A549 (cell line): ENCODE data around the gene FEM1C. TPM values are rescaled to one million over a fixed set of nuclear protein-coding genes. Genes with fewer than 3 reads are reported as not detected.

Experiments used
- ATAC-seq, 2 experiments: fragments of 200-7000 bp in 1 of 2; fragments of >200 bp in 1 of 2; cut with Nextera tagmentation in 1 of 2; cut with Tn5 transposase in 1 of 2; 3 replicates each; pipeline versions ENCODE4 v1.8.0 to v1.9.1; 2018 to 2020; ENCODE audit warnings: mild to moderate bottlenecking in 1 of 2, moderate library complexity in 1 of 2
- CTCF ChIA-PET: fragments of 300-600 bp; sonication (Branson Sonifier 250); formaldehyde crosslinking; extraction: SDS; loops from one replicate; lab custom pipeline; 2021; ENCODE audit warnings: antibody characterized with exemption, inconsistent platforms; lab: Yijun Ruan, JAX
- POLR2A ChIA-PET: fragments of 350-600 bp; formaldehyde crosslinking; extraction: SDS; loops from one replicate; lab custom pipeline; 2021; ENCODE audit warnings: antibody characterized with exemption, inconsistent platforms; lab: Yijun Ruan, JAX
- DNase-seq, 2 experiments: peaks; one replicate each; pipeline versions ENCODE4 v3.0.0 to v3.0.0-alpha.2; 2011 to 2016; ENCODE audit warnings: low read depth in 1 of 2, low spot score in 1 of 2
- FAIRE-seq: peaks from 2 replicates; lab custom pipeline; 2011; peaks lifted over from hg19 to GRCh38; lab: Jason Lieb, UNC
- H3K27ac ChIP-seq, 2 experiments: fragments of >200 bp; sonication (Bioruptor Twin); formaldehyde crosslinking; 3 replicates each; pipeline ENCODE4 v1.5.1; 2016 to 2017
- H3K4me1 ChIP-seq: fragments of >200 bp; sonication (Bioruptor Twin); formaldehyde crosslinking; 3 replicates; pipeline ENCODE4 v1.6.1; 2016
- H3K4me2 ChIP-seq: fragments of >200 bp; sonication (Bioruptor Twin); formaldehyde crosslinking; 3 replicates; pipeline ENCODE4 v1.6.1; 2016
- H3K4me3 ChIP-seq: fragments of >200 bp; sonication (Bioruptor Twin); formaldehyde crosslinking; 3 replicates; pipeline ENCODE4 v1.5.1; 2016
- H3K9me3 ChIP-seq: fragments of >200 bp; sonication (Bioruptor Twin); formaldehyde crosslinking; 3 replicates; pipeline ENCODE4 v1.6.1; 2016
- ATOH8 ChIP-seq: fragments of 250-450 bp; sonication (Bioruptor Pico); IDR thresholded peaks from 2 replicates; pipeline ENCODE4 v1.5.0; 2020; ENCODE audit warnings: low read depth, mild to moderate bottlenecking, moderate library complexity
- BCL3 ChIP-seq: fragments of >200 bp; sonication (Bioruptor Twin); formaldehyde crosslinking; IDR thresholded peaks from 3 replicates; pipeline ENCODE4 v1.6.1; 2016
- BHLHE40 ChIP-seq: IDR thresholded peaks from 2 replicates; pipeline ENCODE4 v1.6.1; 2012; ENCODE audit warnings: low read depth, low read length, inconsistent platforms
- CBX2 ChIP-seq: fragments of 200-600 bp; sonication (generic); IDR thresholded peaks from 2 replicates; pipeline ENCODE4 v1.6.1; 2016; ENCODE audit warnings: low read depth, mild to moderate bottlenecking, borderline replicate concordance
- CEBPB ChIP-seq, 2 experiments: fragments of >200 bp in 1 of 2; sonication (Bioruptor Twin) in 1 of 2; formaldehyde crosslinking in 1 of 2; IDR thresholded peaks; 2 replicates each; pipeline ENCODE4 v1.6.1; 2012 to 2016
- E2F6 ChIP-seq: IDR thresholded peaks from 2 replicates; pipeline ENCODE4 v1.6.1; 2012; ENCODE audit warnings: low read depth, borderline replicate concordance
- EHMT2 ChIP-seq: fragments of 200-600 bp; sonication (generic); IDR thresholded peaks from 2 replicates; pipeline ENCODE4 v1.6.1; 2016; ENCODE audit warnings: antibody characterized with exemption, low read depth, mild to moderate bottlenecking, moderate library complexity
- EP300 ChIP-seq, 2 experiments: fragments of >200 bp; sonication (Bioruptor Twin); formaldehyde crosslinking; IDR thresholded peaks; 2 replicates in 1 of 2; 3 replicates in 1 of 2; pipeline ENCODE4 v1.6.1; 2016 to 2017
- FOSB ChIP-seq: fragments of 250-450 bp; sonication (Bioruptor Pico); IDR thresholded peaks from 2 replicates; pipeline ENCODE4 v1.5.0; 2020; ENCODE audit warnings: mild to moderate bottlenecking, moderate library complexity
- FOSL2 ChIP-seq, 2 experiments: fragments of 450-650 bp in 1 of 2; fragments of >200 bp in 1 of 2; sonication (Bioruptor Twin) in 1 of 2; formaldehyde crosslinking; IDR thresholded peaks; 2 replicates each; pipeline versions ENCODE4 v1.5.0 to v1.6.1; 2016 to 2020; ENCODE audit warnings: mild to moderate bottlenecking in 1 of 2, moderate library complexity in 1 of 2
- FOXS1 ChIP-seq: fragments of 250-450 bp; sonication (Bioruptor Pico); IDR thresholded peaks from 2 replicates; pipeline ENCODE4 v1.5.0; 2020; ENCODE audit warnings: mild to moderate bottlenecking, moderate library complexity
- GATA3 ChIP-seq: IDR thresholded peaks from 2 replicates; pipeline ENCODE4 v1.6.1; 2012; ENCODE audit warnings: borderline replicate concordance
- HES2 ChIP-seq: fragments of >200 bp; sonication (Bioruptor Twin); formaldehyde crosslinking; IDR thresholded peaks from 2 replicates; pipeline ENCODE4 v1.6.1; 2016
- HMGXB4 ChIP-seq: fragments of 250-450 bp; sonication (Bioruptor Pico); IDR thresholded peaks from 2 replicates; pipeline ENCODE4 v1.5.0; 2021; ENCODE audit warnings: mild to moderate bottlenecking, moderate library complexity, borderline replicate concordance
- HOXB13 ChIP-seq: fragments of 250-450 bp; sonication (Bioruptor Pico); IDR thresholded peaks from 2 replicates; pipeline ENCODE4 v1.5.0; 2020; ENCODE audit warnings: low read depth, mild to moderate bottlenecking, moderate library complexity
- JUNB ChIP-seq: fragments of >200 bp; sonication (Bioruptor Twin); formaldehyde crosslinking; IDR thresholded peaks from 2 replicates; pipeline ENCODE4 v1.6.1; 2016
- KDM1A ChIP-seq: fragments of 200-600 bp; sonication (generic); IDR thresholded peaks from 2 replicates; pipeline ENCODE4 v1.6.1; 2016; ENCODE audit warnings: low read depth, mild to moderate bottlenecking
- MYC ChIP-seq: IDR thresholded peaks from 2 replicates; pipeline ENCODE4 v1.6.1; 2012; ENCODE audit warnings: mild to moderate bottlenecking, inconsistent platforms, low read length, improper control_type of control experiment, borderline replicate concordance
- NR3C1 ChIP-seq: fragments of >200 bp; sonication (Bioruptor Twin); formaldehyde crosslinking; IDR thresholded peaks from 3 replicates; pipeline ENCODE4 v1.6.1; 2017
- PBX3 ChIP-seq: IDR thresholded peaks from 2 replicates; pipeline ENCODE4 v1.6.1; 2012
- RARB ChIP-seq: fragments of 250-450 bp; sonication (Bioruptor Pico); IDR thresholded peaks from 2 replicates; pipeline ENCODE4 v1.8.0; 2021; ENCODE audit warnings: mild to moderate bottlenecking, moderate library complexity
- RCOR1 ChIP-seq: fragments of 150-350 bp; IDR thresholded peaks from 2 replicates; pipeline ENCODE4 v1.6.1; 2014; ENCODE audit warnings: antibody characterized with exemption, low read length, low read depth
- REST ChIP-seq: fragments of 200-600 bp; sonication (generic); IDR thresholded peaks from 2 replicates; pipeline ENCODE4 v1.6.1; 2016; ENCODE audit warnings: antibody characterized with exemption, mild to moderate bottlenecking, moderate library complexity
- RNF2 ChIP-seq: fragments of 200-600 bp; sonication (generic); IDR thresholded peaks from 2 replicates; pipeline ENCODE4 v1.6.1; 2016; ENCODE audit warnings: low read depth, mild to moderate bottlenecking, antibody characterized with exemption, moderate library complexity, borderline replicate concordance
- TFCP2L1 ChIP-seq: fragments of 250-450 bp; sonication (Bioruptor Pico); IDR thresholded peaks from 2 replicates; pipeline ENCODE4 v1.5.0; 2021; ENCODE audit warnings: mild to moderate bottlenecking
- ZFP36 ChIP-seq: fragments of 450-650 bp; IDR thresholded peaks from 2 replicates; pipeline ENCODE4 v1.6.1; 2014; ENCODE audit warnings: borderline replicate concordance; ENCODE audit not compliant: partially characterized antibody
- WGBS: methylation state at CpG from one replicate; pipeline ENCODE4 v1.1.6; 2017; ENCODE audit errors: missing lambda C conversion rate; 5-methylcytosine and 5-hydroxymethylcytosine counted together
- polyA plus RNA-seq, 4 experiments: library from polyadenylated mRNA; depleted of rRNA in 3 of 4; stranded (reverse); fragments of >200 nt; fragmentation: RNase III in 1 of 4; extraction: RNeasy Plus Mini Kit Qiagen cat#74134 plus additional on column Dnase treatment in 1 of 4; gene quantifications; 2 replicates in 3 of 4; 3 replicates in 1 of 4; pipeline ENCODE4 v1.2.3, GENCODE V29; 2011 to 2017

The FEM1C gene
- polyA plus RNA-seq, 2 of the 4 experiments (the other 2 are of a cell fraction): 6.3 to 8.4 TPM

GRCh38 chr5:115541611-115542010 lies 3.0 kb downstream of the FEM1C start:
- Histone ChIP-seq H3K4me3 (peak overlapping the region; percentile 82), H3K9me3 (peaks cover 9% of the 10 kb centered on the region; the same call in 1 of the 3 replicates), H3K27ac (no peak overlapping the region), H3K4me2 (peak overlapping the region; percentile 77), H3K4me1 (peaks cover 30% of the 10 kb centered on the region; the same call in 2 of the 3 replicates)
- DNase-seq (no peak), ATAC-seq (no peak), FAIRE-seq (no peak)
- TF ChIP-seq RCOR1: no peak
- no peak for TF ChIP-seq RARB
- no peak for TF ChIP-seq MYC
- no peak for TF ChIP-seq JUNB
- TF ChIP-seq FOXS1 (CRISPR knock-in tag): no peak
- no peak for TF ChIP-seq FOSL2 (IDR thresholded peaks at IDR 0.05)
- no peak for TF ChIP-seq FOSL2 (CRISPR knock-in tag; IDR thresholded peaks at IDR 0.05)
- no peak for TF ChIP-seq CEBPB (IDR thresholded peaks at IDR 0.05)
- TF ChIP-seq ATOH8 (CRISPR knock-in tag): no peak
- TF ChIP-seq NR3C1: no peak
- no peak for TF ChIP-seq GATA3
- CTCF ChIA-PET: no interaction called here
- 42% methylated on average over 2 of the region's 2 CpGs for WGBS
- POLR2A ChIA-PET: no interaction called here

GRCh38 chr5:115535479-115536035 lies 9.0 kb downstream of the FEM1C start:
- no peak overlapping the region for H3K27ac ChIP-seq
- 92% methylated on average over 3 of the region's 3 CpGs for WGBS
- H3K4me3 ChIP-seq: no peak overlapping the region
- peaks cover 24% of the 10 kb centered on the region for H3K4me1 ChIP-seq
- POLR2A ChIA-PET: no interaction called here
- no peaks in the 10 kb centered on the region for H3K9me3 ChIP-seq
- no peak overlapping the region for H3K4me2 ChIP-seq
- DNase-seq (no peak), ATAC-seq (no peak), FAIRE-seq (no peak)
- CTCF ChIA-PET: interaction anchor here (1.0 kb wide), 1 partner anchor 11 kb away, joined by 3 read pairs; no protein-coding TSS in a partner anchor
- no peak for TF ChIP-seq BCL3
- no peak for TF ChIP-seq EHMT2
- no peak for TF ChIP-seq ATOH8 (CRISPR knock-in tag)
- no peak for TF ChIP-seq HMGXB4 (CRISPR knock-in tag)
- TF ChIP-seq BHLHE40: no peak
- TF ChIP-seq ZFP36: no peak
- TF ChIP-seq CBX2: no peak
- TF ChIP-seq HOXB13 (CRISPR knock-in tag): no peak
- TF ChIP-seq HES2: no peak
- TF ChIP-seq NR3C1: no peak
- no peak for TF ChIP-seq E2F6
- TF ChIP-seq RNF2: no peak
- TF ChIP-seq EP300 (IDR thresholded peaks at IDR 0.05): no peak
- no peak for TF ChIP-seq KDM1A
- TF ChIP-seq FOSB (CRISPR knock-in tag): no peak
- TF ChIP-seq PBX3: no peak
- no peak for TF ChIP-seq REST
- TF ChIP-seq TFCP2L1 (CRISPR knock-in tag): no peak
